ENCODE measurements around the gene ITPR2.

Gene ITPR2

DNA sequence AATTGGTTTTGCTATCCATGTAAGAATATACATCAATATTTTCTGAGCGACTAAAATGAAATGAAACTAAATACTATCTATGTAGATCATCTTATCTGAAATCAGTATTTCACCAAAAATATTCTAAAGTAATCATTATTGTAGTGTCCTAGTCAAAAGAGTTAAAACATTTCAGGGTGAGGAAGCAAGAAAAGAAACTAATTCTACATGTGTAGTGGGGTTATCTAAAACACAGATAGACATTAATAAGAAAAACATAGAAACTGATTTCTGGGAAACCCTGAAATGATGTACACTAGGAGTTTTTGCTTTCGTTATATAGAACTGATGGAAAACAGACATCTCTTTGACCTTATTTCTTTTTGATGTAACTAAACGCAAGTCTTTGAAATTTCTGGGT is 379.7 kb downstream of the ITPR2 start:
- no peak for TF ChIP-seq CTCF (IDR thresholded peaks at IDR 0.05; ENCODE audit: low read depth, low read length)
- H3K4me3 ChIP-seq (ENCODE audit: low read depth, low read length), result no peak overlapping the region

- no peak for TF ChIP-seq CTCF (IDR thresholded peaks at IDR 0.05; ENCODE audit: low read depth, low read length)
- H3K4me3 ChIP-seq (ENCODE audit: low read depth, low read length), result no peak overlapping the region
These were observed 380.5 kb downstream of the ITPR2 start for GRCh38 chr12:26452511-26452910.

GRCh38 chr12:26451763-26452162 is 381.2 kb downstream of the ITPR2 start:
- no peak overlapping the region for H3K4me3 ChIP-seq (ENCODE audit: low read depth, low read length)
- TF ChIP-seq CTCF (IDR thresholded peaks at IDR 0.05; ENCODE audit: low read depth, low read length), result no peak

- no peak overlapping the region for H3K4me3 ChIP-seq (ENCODE audit: low read depth, low read length)
- TF ChIP-seq CTCF (IDR thresholded peaks at IDR 0.05; ENCODE audit: low read depth, low read length), result no peak
These were observed 387.1 kb downstream of the ITPR2 start for GRCh38 chr12:26445909-26446308.

- TF ChIP-seq CTCF (IDR thresholded peaks at IDR 0.05; ENCODE audit: low read depth, low read length), result no peak
- no peak overlapping the region for H3K4me3 ChIP-seq (ENCODE audit: low read depth, low read length)
These were observed 389.7 kb downstream of the ITPR2 start for GRCh38 chr12:26443309-26443708.

GRCh38 chr12:26441434-26441833 is 391.6 kb downstream of the ITPR2 start:
- no peak overlapping the region for H3K4me3 ChIP-seq (ENCODE audit: low read depth, low read length)
- no peak for TF ChIP-seq CTCF (IDR thresholded peaks at IDR 0.05; ENCODE audit: low read depth, low read length)

- H3K4me3 ChIP-seq (ENCODE audit: low read depth, low read length), result no peak overlapping the region
- no peak for TF ChIP-seq CTCF (IDR thresholded peaks at IDR 0.05; ENCODE audit: low read depth, low read length)
These were observed 398.0 kb downstream of the ITPR2 start for GRCh38 chr12:26435069-26435404.
